DMS79 treated with DMSO at 0.1 percent for 48 hours (cell line): ENCODE measurements around the gene NXN.
"Not testable (repeated sequence)": the region's sequence is repeated elsewhere in the genome, so short reads cannot be mapped to it uniquely, and the experiment has no call there.

Experiments used
- DNase-seq: peaks from one replicate; lab custom pipeline; 2025; lab: John Stamatoyannopoulos, UW

The NXN gene

DNA sequence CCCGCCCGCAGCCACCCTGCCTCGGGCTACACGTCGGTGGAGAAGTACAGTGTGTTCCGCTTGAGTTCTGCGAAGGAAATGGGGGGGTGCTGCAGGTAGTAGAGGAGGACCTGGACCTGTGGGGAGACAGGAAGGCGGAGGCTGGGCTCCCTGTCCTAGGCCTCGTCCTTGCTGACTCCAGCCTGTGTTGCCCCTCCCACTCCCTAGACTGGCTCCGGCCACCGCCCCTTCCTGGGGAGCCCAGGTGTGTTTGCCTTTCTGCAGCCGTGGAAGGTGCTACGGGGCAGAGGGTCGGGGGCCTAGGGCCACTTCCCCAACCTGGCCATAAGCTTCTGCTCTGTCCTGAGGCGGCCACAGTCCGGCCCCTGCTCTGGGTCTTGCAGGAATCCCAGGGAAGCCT is 26.5 kb upstream of the NXN start:
- peak; percentile 30 for DNase-seq

DNA sequence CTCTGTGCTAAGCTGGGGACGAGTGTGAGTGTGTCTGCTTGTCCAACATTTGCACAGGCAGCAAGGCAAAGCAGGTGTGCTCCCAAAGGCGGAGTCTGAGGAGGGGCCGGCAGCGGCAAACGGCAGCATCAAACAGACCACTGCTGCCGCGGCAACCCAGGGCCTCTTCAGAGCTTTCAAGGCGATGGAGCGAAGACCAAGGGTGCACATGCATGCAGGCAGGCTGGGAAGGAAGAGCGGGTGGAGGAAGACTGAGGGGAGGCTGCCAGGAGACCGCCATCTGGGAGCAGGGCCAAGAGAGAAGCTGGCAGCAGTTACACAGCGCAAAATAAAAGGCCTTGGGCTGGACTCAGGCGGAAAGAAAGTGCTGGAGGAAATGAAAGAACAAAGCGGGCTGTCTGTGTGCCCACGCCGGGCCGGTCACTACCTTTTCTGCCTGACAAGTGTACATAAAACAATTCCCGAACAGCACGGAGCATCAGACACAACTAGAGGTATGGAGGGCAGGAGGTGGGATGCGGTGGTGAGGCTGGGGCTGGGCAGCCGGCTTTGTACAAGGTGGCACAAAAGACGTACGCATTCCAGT is 25.9 kb upstream of the NXN start:
- peak; percentile 87 for DNase-seq

DNA sequence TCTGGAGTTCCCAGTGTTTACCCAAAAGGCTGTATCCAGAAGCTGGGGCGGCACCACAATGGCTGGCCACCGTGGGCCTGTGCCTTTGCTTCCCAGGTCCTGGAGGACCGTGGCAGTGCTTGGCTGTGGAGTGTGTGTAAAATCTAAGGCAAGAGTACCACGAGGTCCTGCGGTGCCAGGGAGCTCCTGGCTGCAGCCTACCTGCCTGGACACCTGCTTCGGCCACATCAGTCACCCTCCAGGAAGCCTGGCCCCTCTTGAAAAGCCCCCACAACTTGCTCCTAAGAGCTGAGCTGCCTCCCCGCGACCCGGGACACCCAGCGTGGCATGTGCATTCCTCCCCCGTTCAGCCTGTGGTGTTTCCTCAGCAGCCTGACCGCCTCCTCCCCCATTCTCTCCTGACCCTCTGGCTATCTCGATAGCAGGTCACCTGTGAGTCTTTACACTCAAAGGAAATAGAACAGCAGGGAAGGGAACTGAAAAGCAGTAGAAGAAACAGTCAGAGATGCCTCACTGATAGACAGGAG is 25.3 kb upstream of the NXN start:
- DNase-seq, result no peak

- DNase-seq, result no peak
Measured at GRCh38 chr17:1003972-1004768, 24.6 kb upstream of the NXN start.

DNA sequence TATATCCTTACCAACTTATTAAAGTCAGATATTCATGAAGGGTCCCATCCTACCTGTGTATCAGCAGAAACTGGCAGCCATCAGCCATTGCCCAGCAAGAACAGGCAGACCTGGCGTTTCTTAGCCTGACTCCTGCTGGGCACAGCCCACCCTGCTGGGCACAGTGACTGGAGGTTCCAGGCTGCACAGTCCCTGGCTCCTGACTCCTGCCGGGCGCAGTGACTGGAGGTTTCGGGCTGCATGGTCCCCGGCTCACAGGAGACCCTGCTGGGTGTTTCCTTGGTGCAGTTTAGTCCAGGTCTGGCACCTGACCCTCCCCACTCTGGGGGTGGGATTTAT is 24.0 kb upstream of the NXN start:
- no peak for DNase-seq

DNA sequence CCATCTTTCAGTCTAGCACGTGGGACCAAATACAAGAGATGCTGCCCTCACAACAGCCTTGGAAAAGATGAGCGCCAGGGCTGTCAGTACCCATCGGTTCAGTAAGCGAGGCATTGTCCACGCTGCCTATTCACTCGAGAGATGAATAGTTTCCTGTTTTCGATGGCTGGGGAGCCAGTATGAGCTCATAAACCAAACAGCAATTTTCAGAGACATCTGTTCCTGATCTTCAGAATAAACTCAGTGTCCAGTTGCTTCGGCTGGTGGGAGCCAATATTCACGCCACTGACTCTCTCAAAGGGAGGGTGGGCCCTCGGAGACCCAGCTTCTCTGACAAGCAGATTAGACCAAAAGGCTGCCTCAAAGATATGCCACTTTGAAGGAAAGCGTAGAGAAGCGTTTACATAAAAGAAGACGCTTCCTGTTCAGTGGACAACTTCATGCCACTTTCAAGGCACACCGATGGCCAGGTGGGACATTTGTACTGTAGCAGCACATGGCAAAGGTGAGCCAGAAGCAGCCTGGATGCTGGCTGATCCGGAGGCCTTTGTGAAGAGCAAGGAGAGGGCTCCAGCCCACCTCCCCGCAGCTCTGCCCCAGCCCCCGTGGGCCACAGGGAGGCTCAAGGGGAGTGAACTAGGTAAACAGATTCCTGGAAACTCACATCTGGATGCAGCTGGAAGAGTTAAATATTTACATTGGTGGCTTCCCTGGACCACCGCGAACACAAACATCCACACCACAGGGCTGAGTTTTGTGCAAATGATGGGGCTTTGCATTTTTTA is 23.4 kb upstream of the NXN start:
- no peak for DNase-seq

DNA sequence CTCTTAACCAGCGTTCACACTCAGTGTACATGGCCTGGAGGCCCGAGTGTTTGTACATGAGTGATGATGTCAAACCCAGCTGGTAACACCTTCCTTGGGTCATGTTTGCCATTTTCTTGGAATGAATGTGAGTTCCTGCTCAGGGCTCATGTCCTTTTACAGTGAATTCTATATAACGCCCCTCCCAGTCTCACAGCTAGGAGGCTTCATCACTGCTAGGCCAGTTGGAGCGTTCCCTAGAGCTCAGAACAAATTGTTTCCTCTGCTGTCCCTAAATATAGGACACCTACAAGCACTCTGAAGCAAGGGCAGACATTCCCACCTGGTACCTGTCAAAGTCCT is 22.8 kb upstream of the NXN start:
- DNase-seq, result no peak

GRCh38 chr17:1001640-1002411 is 22.2 kb upstream of the NXN start:
- DNase-seq, result no peak

- DNase-seq, result no peak
Measured at GRCh38 chr17:1000597-1001461, 21.3 kb upstream of the NXN start.

DNA sequence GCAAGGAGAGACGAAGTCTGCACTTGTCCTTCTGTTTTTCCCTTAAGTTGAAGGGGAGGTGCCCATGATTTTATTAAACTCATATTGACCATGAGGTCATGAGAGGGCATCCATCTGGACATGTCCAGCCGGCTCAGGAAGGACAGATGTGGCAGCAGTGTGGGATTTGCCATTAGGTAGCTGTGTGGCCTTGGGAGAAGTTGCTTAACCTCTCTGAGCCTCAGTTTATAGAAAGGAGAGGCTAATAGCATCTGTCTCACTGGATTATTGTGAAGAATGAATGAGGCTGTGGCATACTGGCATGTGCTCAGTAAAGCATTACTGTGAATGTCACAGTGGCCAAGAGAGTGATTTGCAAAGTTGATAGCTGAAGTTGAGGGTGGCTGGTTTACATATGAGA is 18.5 kb upstream of the NXN start:
- no peak for DNase-seq

DNA sequence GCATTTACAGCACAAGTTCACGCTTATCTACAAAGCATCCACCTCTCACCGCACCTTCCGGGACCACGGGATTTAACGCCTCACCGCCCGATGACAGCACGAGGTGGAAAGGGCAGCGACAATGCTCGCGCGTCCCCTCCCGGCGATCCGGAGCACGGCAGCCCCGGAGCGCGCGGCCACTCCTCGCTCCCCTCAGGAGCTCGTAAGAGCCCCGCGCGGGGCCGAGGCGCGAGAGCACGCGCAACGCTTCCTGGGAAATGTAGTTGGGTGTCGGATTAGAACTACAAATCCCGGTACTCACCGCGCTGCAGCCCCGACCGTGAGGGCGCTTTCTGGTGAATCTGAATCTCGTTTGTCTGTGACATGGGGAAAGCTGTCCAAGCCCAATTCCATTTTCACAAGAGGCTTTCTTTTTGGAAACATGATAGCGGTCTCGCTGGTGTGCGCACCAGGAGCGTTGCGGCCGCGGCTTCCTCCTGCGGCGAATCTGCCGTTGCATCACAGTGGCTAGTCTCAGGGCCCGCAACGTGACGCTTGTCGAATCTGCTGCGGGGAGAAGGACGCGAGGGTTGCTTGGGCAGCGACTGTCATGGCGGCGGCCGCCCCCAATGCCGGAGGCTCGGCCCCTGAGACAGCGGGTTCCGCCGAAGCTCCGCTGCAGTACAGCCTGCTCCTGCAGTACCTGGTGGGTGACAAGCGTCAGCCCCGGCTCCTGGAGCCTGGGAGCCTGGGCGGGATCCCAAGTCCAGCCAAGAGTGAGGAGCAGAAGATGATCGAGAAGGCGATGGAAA is 17.2 kb upstream of the NXN start, which contains the start of gene TIMM22:
TIMM22 (plus strand) TSS at position 576 of the 791 bp plus-strand sequence; CDS start at position 590, 14 bp downstream.
- DNase-seq, result peak; percentile 77

GRCh38 chr17:995324-995723 is 15.7 kb upstream of the NXN start:
- not testable (repeated sequence) for DNase-seq

DNA sequence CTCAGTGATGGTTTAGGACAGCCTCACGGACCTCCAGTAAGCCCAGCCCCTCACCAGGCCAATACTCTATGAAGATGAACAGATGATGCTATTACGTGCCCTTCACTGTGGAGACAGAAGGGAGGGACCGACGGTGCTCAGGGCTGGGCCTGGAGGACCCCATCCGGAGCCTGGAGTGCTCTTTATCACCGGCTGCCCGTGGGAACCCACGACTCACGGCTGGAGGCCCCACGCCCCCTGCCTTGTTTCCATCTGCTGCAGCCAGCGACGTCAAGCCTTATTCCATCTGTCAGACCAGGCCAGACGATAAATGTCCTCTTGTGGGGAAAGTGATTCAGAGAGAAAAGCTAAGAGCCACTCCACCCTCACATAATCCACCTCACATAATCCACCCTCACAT is 13.4 kb upstream of the NXN start:
- DNase-seq, result no peak

- DNase-seq, result no peak
Measured at GRCh38 chr17:988561-988960, 9.0 kb upstream of the NXN start.

GRCh38 chr17:987931-988330 is 8.4 kb upstream of the NXN start:
- DNase-seq, result no peak

GRCh38 chr17:986322-986929 is 6.8 kb upstream of the NXN start:
- DNase-seq, result no peak

GRCh38 chr17:983921-984320 is 4.3 kb upstream of the NXN start:
- no peak for DNase-seq

- DNase-seq, result no peak
Measured at GRCh38 chr17:981292-981658, 1.7 kb upstream of the NXN start.

GRCh38 chr17:980406-981291 is 1.1 kb upstream of the NXN start:
- DNase-seq, result peak; percentile 69
